HFFc6 (cell line): ENCODE measurements around the gene ANKRD11. TPM values are rescaled to one million over a fixed set of nuclear protein-coding genes. Genes with fewer than 3 reads are reported as not detected.

Experiments
- DNase-seq: peaks from one replicate; pipeline ENCODE4 v3.0.0-alpha.2; 2018
- H3K27ac Mint-ChIP-seq: 2 replicates; pipeline ENCODE4 v1.8.0; 2020; ENCODE audit warnings: mild to moderate bottlenecking, mixed read lengths
- H3K27me3 Mint-ChIP-seq: 2 replicates; pipeline ENCODE4 v1.8.0; 2021; ENCODE audit warnings: mild to moderate bottlenecking, moderate library complexity, mixed read lengths; ENCODE audit not compliant: insufficient read depth
- H3K36me3 Mint-ChIP-seq: 2 replicates; pipeline ENCODE4 v1.8.0; 2021; ENCODE audit warnings: low read depth, mixed read lengths
- H3K4me1 Mint-ChIP-seq: 2 replicates; pipeline ENCODE4 v1.8.0; 2020; ENCODE audit warnings: low read depth, mixed read lengths
- H3K4me3 Mint-ChIP-seq: 2 replicates; pipeline ENCODE4 v1.8.0; 2020; ENCODE audit warnings: mild to moderate bottlenecking, moderate library complexity, mixed read lengths
- H3K9me3 Mint-ChIP-seq: 2 replicates; pipeline ENCODE4 v1.8.0; 2020; ENCODE audit warnings: mild to moderate bottlenecking, mixed read lengths
- total RNA-seq, 6 experiments: library from RNA; stranded (reverse); fragmentation: NEBNext Ultra II Directional; extraction: Animal tissue kit (Norgen Biotek cat#: 25700); gene quantifications; 2 replicates in 1 of 6; 3 replicates in 5 of 6; pipeline ENCODE4 v1.2.3, GENCODE V29; 2021
- TF ChIP-seq, protein P1 (sequence below): fragments of 200-600 bp; sonication (generic); IDR thresholded peaks from 2 replicates; pipeline ENCODE4 v1.5.0; 2021; ENCODE audit warnings: antibody characterized with exemption, mild to moderate bottlenecking

The ANKRD11 gene
- total RNA-seq, 6 experiments from 2014 or later = 110 to 120 (median 116) TPM

DNA sequence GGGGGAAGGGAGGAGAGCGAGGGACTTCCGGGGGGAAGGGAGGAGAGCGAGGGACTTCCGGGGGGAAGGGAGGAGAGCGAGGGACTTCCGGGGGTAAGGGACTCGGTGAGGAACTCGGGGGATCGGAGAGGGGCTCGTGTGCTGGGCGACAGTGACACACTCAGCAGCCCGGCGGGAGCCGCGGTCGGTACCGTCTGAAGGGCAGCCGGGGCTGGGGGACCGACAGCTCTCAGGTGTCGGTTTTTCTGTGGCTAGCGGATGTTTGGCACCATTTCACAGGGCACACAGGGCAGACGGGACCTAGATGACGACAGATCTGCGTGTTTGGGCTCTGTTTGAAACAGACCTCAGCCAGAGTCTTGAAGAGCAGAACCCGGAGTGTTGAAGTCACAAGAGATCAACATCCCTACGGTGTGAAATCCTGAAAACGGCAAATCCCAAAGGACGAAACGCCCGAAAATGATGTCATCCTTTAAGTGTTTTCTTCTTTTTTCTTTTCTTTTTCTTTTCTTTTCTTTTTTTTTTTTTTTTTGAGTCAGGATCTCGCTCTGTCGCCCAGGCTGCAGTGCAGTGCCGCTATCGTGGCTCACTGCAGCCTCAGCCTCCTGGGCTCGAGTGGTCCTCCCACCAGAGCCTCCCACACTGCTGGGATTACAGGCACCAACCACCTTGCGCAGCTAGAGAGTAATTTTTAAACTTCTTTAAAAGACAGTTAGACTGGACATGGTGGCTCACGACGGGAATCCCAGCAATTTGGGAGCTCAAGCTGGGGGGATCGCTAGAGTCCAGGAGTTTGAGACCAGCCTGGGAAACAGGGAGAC, 249.0 kb downstream of the ANKRD11 start:
- H3K4me3 Mint-ChIP-seq = peak overlapping the region; percentile 100
- DNase-seq = peak; percentile 66
- H3K4me1 Mint-ChIP-seq = no peaks in the 10 kb centered on the region; the same call in 1 of the 2 replicates
- H3K36me3 Mint-ChIP-seq = peaks cover 4% of the 10 kb centered on the region; the same call in 1 of the 2 replicates
- H3K9me3 Mint-ChIP-seq = no peaks in the 10 kb centered on the region
- H3K27ac Mint-ChIP-seq = peak overlapping the region; percentile 99
- peaks cover 5% of the 10 kb centered on the region for H3K27me3 Mint-ChIP-seq
- TF ChIP-seq, protein P1, sequence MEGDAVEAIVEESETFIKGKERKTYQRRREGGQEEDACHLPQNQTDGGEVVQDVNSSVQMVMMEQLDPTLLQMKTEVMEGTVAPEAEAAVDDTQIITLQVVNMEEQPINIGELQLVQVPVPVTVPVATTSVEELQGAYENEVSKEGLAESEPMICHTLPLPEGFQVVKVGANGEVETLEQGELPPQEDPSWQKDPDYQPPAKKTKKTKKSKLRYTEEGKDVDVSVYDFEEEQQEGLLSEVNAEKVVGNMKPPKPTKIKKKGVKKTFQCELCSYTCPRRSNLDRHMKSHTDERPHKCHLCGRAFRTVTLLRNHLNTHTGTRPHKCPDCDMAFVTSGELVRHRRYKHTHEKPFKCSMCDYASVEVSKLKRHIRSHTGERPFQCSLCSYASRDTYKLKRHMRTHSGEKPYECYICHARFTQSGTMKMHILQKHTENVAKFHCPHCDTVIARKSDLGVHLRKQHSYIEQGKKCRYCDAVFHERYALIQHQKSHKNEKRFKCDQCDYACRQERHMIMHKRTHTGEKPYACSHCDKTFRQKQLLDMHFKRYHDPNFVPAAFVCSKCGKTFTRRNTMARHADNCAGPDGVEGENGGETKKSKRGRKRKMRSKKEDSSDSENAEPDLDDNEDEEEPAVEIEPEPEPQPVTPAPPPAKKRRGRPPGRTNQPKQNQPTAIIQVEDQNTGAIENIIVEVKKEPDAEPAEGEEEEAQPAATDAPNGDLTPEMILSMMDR = no peak

- Mint-ChIP-seq H3K9me3 (peaks cover 5% of the 10 kb centered on the region; the same call in 1 of the 2 replicates), H3K4me3 (no peak overlapping the region), H3K27me3 (peaks cover 3% of the 10 kb centered on the region), H3K4me1 (no peaks in the 10 kb centered on the region), H3K36me3 (peaks cover 20% of the 10 kb centered on the region), H3K27ac (no peak overlapping the region)
- TF ChIP-seq, protein P1 = no peak
- DNase-seq = no peak
Measured at GRCh38 chr16:89237733-89238132, 252.6 kb downstream of the ANKRD11 start.

GRCh38 chr16:89233678-89234490, 256.5 kb downstream of the ANKRD11 start:
- no peak for DNase-seq
- peaks cover 24% of the 10 kb centered on the region for H3K9me3 Mint-ChIP-seq
- no peaks in the 10 kb centered on the region for H3K4me1 Mint-ChIP-seq
- no peak overlapping the region for H3K4me3 Mint-ChIP-seq
- peaks cover 3% of the 10 kb centered on the region; the same call in 1 of the 2 replicates for H3K27me3 Mint-ChIP-seq
- no peak overlapping the region for H3K27ac Mint-ChIP-seq
- peaks cover 57% of the 10 kb centered on the region for H3K36me3 Mint-ChIP-seq
- TF ChIP-seq, protein P1 = no peak

DNA sequence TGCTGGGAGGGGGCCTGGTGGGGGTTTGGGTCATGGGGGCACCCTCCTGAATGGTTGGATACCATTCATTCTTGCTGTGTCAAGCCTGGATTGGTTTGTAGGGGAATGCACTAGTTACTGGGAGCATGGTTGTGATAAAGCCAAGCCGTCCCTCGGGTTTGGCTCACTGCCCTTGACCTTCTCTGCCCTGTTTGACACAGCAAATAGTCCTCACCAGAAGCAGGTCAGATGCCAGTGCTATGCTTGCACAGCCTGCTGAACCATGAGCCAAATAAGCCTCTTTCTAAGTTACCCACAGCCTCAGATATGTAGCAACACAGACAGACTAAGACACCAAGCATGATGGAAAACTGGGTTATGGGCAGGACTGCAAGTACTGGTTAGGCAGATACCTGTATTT, 258.3 kb downstream of the ANKRD11 start:
- Mint-ChIP-seq H3K27ac (no peak overlapping the region), H3K4me3 (no peak overlapping the region), H3K9me3 (peaks cover 42% of the 10 kb centered on the region), H3K4me1 (no peaks in the 10 kb centered on the region), H3K27me3 (peaks cover 3% of the 10 kb centered on the region; the same call in 1 of the 2 replicates), H3K36me3 (peaks cover 74% of the 10 kb centered on the region)
- TF ChIP-seq, protein P1 = no peak
- DNase-seq = no peak

DNA sequence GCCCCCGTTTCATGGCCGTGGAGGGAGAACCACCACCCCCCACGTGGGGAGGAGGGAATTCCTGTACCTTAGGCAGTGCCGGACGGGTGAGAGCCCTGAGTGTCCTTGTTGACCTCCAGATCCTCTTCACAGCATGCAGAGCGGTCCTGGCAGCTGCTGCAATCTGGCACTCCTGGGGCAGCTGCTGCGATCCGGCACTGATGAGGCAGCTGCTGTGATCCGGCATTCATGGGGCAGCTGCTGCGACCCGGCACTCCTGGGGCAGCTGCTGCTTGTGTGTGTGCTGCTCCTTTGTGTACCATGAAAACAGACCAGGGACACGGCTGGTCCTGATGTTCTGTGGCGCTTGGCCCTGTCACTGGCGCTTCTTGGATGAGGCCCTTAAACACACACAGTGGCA, 260.1 kb downstream of the ANKRD11 start:
- H3K27ac Mint-ChIP-seq = no peak overlapping the region
- DNase-seq = no peak
- TF ChIP-seq, protein P1 = no peak
- no peak overlapping the region for H3K4me3 Mint-ChIP-seq
- H3K4me1 Mint-ChIP-seq = no peaks in the 10 kb centered on the region
- H3K36me3 Mint-ChIP-seq = peaks cover 89% of the 10 kb centered on the region
- no peaks in the 10 kb centered on the region for H3K27me3 Mint-ChIP-seq
- peaks cover 60% of the 10 kb centered on the region for H3K9me3 Mint-ChIP-seq
